Peyer's patch (tissue), 4 donors: ENCODE measurements around the gene MAN1C1.

Experiments used
- POLR2A ChIP-seq, 2 donors: fragments of 450-650 bp; IDR thresholded peaks; one replicate each; pipeline ENCODE4 v1.5.1; 2017; ENCODE audit warnings: antibody characterized with exemption in 2 of 2, mild to moderate bottlenecking in 2 of 2, moderate library complexity in 2 of 2
- TF ChIP-seq, protein P1 (sequence below), 6 experiments: fragments of 450-650 bp in 4 of 6; fragments of 200-600 bp in 2 of 6; sonication (generic) in 1 of 6; IDR thresholded peaks; one replicate each; pipeline ENCODE4 v1.5.1; 2017 to 2019; ENCODE audit warnings: antibody characterized with exemption in 6 of 6, mild to moderate bottlenecking in 3 of 6, moderate library complexity in 1 of 6

DNA sequence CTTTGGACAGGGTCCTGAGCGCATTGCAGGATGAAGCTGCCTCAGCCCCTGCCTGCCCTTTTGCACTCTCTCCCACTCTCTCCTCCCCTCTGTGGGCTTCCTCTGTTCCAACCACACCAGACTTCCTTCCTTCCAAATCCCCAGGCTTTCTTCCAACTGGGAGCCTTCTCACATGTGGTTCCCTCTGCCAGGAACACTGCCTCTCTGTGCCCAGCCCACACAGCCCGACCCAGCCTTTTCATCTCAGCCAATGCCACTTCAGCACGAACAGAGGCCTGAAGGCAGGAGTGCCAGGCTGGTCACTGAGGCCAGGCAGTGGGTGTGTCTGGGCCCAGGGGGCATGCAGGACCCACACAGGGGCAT, 189.3 kb downstream of the MAN1C1 start:
- TF ChIP-seq, protein P1, sequence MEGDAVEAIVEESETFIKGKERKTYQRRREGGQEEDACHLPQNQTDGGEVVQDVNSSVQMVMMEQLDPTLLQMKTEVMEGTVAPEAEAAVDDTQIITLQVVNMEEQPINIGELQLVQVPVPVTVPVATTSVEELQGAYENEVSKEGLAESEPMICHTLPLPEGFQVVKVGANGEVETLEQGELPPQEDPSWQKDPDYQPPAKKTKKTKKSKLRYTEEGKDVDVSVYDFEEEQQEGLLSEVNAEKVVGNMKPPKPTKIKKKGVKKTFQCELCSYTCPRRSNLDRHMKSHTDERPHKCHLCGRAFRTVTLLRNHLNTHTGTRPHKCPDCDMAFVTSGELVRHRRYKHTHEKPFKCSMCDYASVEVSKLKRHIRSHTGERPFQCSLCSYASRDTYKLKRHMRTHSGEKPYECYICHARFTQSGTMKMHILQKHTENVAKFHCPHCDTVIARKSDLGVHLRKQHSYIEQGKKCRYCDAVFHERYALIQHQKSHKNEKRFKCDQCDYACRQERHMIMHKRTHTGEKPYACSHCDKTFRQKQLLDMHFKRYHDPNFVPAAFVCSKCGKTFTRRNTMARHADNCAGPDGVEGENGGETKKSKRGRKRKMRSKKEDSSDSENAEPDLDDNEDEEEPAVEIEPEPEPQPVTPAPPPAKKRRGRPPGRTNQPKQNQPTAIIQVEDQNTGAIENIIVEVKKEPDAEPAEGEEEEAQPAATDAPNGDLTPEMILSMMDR (IDR thresholded peaks at IDR 0.05): no peak
- no peak for TF ChIP-seq POLR2A (IDR thresholded peaks at IDR 0.05)
